Activated CD4-positive, alpha-beta T cell treated with anti-CD3 and anti-CD28 coated beads, Interleukin-2, amount 50 U/mL, for 24 hours (primary cell): ENCODE results near the gene ITGB5.
"Not testable (repeated sequence)": the region's sequence is repeated elsewhere in the genome, so short reads cannot be mapped to it uniquely, and the experiment has no call there.

Source experiments
- DNase-seq, 2 donors: peaks; one replicate each; pipeline ENCODE4 v3.0.0-alpha.2; 2020; ENCODE audit warnings: low read depth in 1 of 2, low spot score in 1 of 2

The ITGB5 gene

DNA sequence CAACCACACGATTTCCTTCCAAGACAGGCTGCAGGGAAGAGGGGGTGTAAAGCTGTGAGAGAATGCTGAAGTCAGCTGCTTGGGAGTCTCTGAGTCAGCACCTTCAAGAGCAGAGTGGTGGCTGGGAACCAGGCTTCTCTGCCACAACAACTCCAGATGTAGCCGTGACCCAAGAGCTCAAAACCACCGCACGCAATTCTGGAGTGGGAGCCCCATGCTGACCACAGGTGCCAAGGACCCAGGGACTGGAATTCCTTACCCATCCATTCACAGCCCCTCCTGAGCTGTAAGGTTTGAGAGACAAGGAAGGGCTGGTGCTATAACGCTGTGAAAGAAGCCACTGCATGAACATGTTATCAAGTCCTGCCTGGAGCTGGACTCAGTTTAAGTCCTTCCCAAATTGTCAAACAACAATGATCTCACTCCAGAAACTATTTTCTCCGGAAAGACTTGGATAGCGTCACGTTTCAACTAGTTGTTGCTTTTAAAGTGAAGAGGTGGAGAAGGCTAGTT, 95.5 kb downstream of the ITGB5 start:
- no peak for DNase-seq

- DNase-seq: no peak
These were observed 96.0 kb downstream of the ITGB5 start for GRCh38 chr3:124791142-124791541.

DNA sequence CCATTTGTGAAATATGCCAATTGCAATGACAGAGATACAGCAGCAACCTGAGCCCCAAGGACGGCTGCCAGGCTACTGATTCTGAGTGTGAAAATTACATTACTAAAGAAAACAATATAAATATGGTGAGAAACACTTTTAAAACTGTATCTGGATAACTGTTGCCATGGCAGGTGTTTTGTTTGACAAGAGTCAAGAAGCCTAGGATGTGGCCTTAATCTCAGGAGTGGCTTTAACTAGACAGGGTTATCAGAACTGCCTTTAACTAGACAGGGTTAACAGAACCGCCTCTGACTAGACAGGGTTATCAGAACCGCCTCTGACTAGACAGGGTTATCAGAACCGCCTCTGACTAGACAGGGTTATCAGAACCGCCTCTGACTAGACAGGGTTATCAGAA, 98.1 kb downstream of the ITGB5 start:
- DNase-seq: not testable (repeated sequence)

GRCh38 chr3:124788254-124788745, 98.9 kb downstream of the ITGB5 start:
- DNase-seq: no peak

GRCh38 chr3:124787476-124788195, 99.5 kb downstream of the ITGB5 start:
- DNase-seq: no peak

GRCh38 chr3:124786511-124787241, 100.5 kb downstream of the ITGB5 start:
- DNase-seq: no peak

GRCh38 chr3:124785973-124786372, 101.2 kb downstream of the ITGB5 start:
- DNase-seq: no peak

GRCh38 chr3:124784686-124785382, 102.3 kb downstream of the ITGB5 start:
- no peak for DNase-seq

DNA sequence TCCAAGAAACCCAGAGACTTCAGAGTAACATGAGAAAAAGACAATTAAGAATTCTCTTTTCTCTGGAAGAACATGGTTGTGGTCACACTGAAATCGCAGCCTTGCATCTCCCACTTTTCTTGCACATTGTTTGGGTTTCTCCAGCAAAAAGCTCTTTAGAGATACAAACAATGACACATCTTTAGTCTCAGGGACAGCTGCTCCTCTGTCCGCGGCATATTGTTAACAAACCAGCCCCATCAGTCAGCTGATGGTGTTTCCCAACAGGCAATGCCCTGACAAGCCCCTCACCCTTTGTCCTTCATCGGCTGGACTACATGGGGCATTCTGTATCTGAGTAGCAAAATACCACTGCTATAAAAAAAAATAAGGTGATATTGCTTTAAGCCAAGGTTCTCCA, 103.5 kb downstream of the ITGB5 start:
- DNase-seq: no peak

GRCh38 chr3:124782377-124782712, 104.8 kb downstream of the ITGB5 start:
- not testable (repeated sequence) for DNase-seq

GRCh38 chr3:124781476-124782376, 105.4 kb downstream of the ITGB5 start:
- DNase-seq: no peak

GRCh38 chr3:124780761-124781475, 106.2 kb downstream of the ITGB5 start:
- no peak for DNase-seq

DNA sequence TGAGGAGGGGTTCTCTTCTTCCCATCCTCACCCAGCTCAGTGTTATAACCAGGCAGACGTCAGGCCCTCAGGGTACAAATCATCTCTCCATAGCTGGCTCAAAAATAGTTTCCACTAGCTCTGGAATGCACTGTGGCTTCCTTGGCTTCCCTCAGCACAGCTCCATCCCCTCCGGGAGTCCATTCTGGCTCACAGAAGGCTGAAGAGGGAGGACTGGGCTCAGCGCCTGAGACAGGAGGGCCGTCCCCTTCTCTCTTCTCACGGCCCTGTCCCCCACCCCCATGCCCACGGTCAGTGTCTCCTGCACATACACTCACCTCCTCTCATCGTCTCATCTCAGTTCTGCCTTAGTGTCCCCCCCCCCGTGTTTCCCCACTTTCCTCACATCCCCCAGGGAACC, 106.8 kb downstream of the ITGB5 start:
- no peak for DNase-seq

DNA sequence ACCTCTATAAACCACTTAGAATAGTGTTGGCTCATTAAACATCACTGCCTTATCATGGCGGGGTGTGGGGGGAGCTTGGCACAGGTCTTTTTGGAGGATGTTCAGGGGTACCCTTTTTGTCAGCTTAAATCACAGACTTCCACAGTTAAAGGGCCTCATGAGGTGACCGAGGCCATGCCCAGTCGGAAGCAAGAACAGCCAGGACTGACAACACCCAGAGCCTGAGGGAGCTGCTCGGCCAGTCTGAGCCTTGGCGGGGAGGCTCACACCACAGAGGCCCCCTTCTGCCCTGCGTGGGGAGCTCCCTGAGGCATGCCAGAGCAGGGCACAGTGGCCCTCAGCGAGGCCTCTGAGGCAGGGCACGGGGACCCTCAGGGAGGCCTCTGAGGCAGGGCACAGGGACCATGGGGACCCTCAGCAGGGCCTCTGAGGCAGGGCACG, 107.4 kb downstream of the ITGB5 start:
- no peak for DNase-seq

DNA sequence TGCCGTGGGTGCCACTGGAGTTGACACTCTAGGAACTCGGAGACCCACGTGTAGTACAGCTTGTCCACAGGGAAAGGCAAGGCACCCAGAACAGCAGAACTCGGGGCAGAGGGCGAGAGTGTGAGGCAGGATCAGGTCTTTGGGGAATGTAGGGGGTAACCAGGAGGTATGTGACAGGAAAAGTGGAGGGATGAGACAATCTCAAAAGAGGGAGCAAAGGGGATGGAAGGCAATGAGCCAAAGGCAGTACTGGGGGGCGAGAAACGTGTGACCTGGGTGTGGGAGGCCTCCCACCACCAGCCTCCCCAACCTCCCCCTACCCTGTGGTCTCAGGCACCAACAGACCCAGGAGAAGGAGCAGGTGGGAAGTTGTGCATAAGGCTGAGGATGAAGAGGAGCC, 108.0 kb downstream of the ITGB5 start:
- no peak for DNase-seq

- no peak for DNase-seq
These were observed 109.2 kb downstream of the ITGB5 start for GRCh38 chr3:124777762-124778470.

DNA sequence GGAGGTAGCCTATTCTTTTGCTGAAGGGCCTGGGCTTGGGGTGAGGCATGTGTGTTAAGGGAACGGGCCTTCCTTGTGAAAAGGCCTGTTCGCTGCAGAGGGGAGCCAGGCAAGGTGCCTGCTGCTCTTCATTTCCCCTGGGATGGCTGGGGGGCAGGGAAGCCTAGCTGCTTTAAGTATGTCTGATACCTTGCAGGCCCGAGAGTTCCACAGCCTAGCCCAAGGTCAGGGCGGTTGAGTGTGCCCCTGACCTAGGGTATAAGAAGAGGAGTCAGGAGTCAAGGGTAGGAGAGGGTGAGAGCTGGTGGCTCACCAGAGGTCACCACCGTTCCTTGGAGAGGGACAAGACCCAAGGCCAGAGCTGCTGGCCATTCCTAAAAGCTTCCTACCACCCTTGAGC, 110.3 kb downstream of the ITGB5 start:
- no peak for DNase-seq

DNA sequence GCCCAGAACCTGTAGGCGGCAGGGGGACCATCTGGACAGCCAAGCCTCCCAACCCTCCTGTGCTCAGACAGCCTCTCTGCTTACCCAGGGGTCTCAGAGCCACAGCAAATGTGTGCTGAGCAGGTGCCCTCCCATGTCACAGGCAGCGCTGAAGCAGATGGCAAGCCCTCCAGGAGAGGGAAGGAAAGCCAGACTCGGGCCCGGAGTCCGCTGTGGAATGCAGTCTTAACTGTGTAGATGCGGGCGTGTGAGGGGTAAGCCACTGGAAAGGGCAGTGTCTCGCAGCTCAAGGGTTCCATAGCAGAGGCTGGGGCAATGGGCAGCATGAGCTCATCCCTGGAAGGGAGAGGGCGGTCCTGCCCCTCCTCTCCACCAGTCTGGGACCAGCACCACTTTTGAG, 111.3 kb downstream of the ITGB5 start:
- no peak for DNase-seq

DNA sequence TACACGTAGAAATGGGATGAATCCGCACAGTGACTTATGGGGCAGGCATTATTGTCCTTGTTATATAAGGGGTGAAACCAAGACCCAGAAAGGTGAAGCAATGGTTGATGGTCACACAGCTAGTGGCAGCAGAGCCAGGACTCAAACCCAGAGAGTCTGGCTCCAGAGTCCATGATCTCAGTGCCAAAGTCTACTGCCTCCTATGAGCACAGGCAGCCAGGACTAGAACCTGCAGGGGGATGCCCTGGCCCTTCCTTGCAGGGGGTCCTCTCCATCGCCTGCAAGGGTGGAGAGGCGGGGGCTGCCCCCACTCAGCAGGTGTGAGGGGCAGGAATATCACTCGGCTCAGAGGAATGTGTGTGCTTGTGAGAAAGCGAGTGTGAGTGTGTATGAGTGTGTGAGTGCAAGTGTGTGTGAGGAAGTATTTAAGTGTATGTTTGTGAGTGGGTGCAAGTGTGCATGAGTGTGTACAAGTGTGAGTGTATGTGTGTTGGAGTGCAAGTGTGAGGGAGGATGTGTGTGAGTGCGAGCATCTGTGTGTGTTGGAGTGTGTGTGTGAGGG, 112.2 kb downstream of the ITGB5 start:
- no peak for DNase-seq
